Measurements from ENCODE around the gene ADRA2B.
"Not testable (repeated sequence)": the region's sequence is repeated elsewhere in the genome, so short reads cannot be mapped to it uniquely, and the experiment has no call there.

- not testable (repeated sequence) for TF ChIP-seq CTCF, POLR2A (IDR thresholded peaks at IDR 0.05)
These were observed 48.3 kb downstream of the ADRA2B start for GRCh38 chr2:96067902-96068581.

Data from body of pancreas (tissue), 4 donors.